ENCODE measurements around the gene PRR36.

PRR36 gene

GRCh38 chr19:7844951-7845350 is 29.2 kb downstream of the PRR36 start:
- DNase-seq (ENCODE audit: low read depth), result no peak

- no peak for DNase-seq (ENCODE audit: low read depth)
These were observed 29.8 kb downstream of the PRR36 start for GRCh38 chr19:7844405-7844804.

- no peak for DNase-seq (ENCODE audit: low read depth)
These were observed 30.7 kb downstream of the PRR36 start for GRCh38 chr19:7843521-7843920.

- DNase-seq (ENCODE audit: low read depth), result no peak
These were observed 31.4 kb downstream of the PRR36 start for GRCh38 chr19:7842661-7843294.

- no peak for DNase-seq (ENCODE audit: low read depth)
These were observed 32.2 kb downstream of the PRR36 start for GRCh38 chr19:7841751-7842660.

- no peak for DNase-seq (ENCODE audit: low read depth)
These were observed 33.6 kb downstream of the PRR36 start for GRCh38 chr19:7840629-7841028.

GRCh38 chr19:7839476-7839875 is 34.7 kb downstream of the PRR36 start:
- no peak for DNase-seq (ENCODE audit: low read depth)

- DNase-seq (ENCODE audit: low read depth), result no peak
These were observed 40.7 kb downstream of the PRR36 start for GRCh38 chr19:7833225-7834099.

GRCh38 chr19:7832781-7833180 is 41.4 kb downstream of the PRR36 start:
- no peak for DNase-seq (ENCODE audit: low read depth)

GRCh38 chr19:7832009-7832408 is 42.2 kb downstream of the PRR36 start:
- no peak for DNase-seq (ENCODE audit: low read depth)

GRCh38 chr19:7831452-7831851 is 42.7 kb downstream of the PRR36 start:
- no peak for DNase-seq (ENCODE audit: low read depth)

GRCh38 chr19:7830823-7831222 is 43.4 kb downstream of the PRR36 start:
- DNase-seq (ENCODE audit: low read depth), result no peak

GRCh38 chr19:7830272-7830771 is 43.9 kb downstream of the PRR36 start:
- no peak for DNase-seq (ENCODE audit: low read depth)

- DNase-seq (ENCODE audit: low read depth), result peak; percentile 98
These were observed 44.5 kb downstream of the PRR36 start, which contains the start of gene EVI5L for GRCh38 chr19:7829561-7830271. Gene EVI5L (plus strand): TSS chr19:7830218. CDS start chr19:7846543, 16,325 bp downstream.

- no peak for DNase-seq (ENCODE audit: low read depth)
These were observed 45.0 kb downstream of the PRR36 start for GRCh38 chr19:7829166-7829520.

- DNase-seq (ENCODE audit: low read depth), result no peak
These were observed 50.4 kb downstream of the PRR36 start for GRCh38 chr19:7823686-7824301.

- no peak for DNase-seq (ENCODE audit: low read depth)
These were observed 51.2 kb downstream of the PRR36 start for GRCh38 chr19:7822910-7823515.

GRCh38 chr19:7820588-7820987 is 53.6 kb downstream of the PRR36 start:
- no peak for DNase-seq (ENCODE audit: low read depth)

GRCh38 chr19:7819337-7819736 is 54.9 kb downstream of the PRR36 start:
- DNase-seq (ENCODE audit: low read depth), result no peak

GRCh38 chr19:7818806-7819205 is 55.4 kb downstream of the PRR36 start:
- DNase-seq (ENCODE audit: low read depth), result no peak
